Measurements from ENCODE around the gene BCR. TPM values are rescaled to one million over a fixed set of nuclear protein-coding genes. Genes with fewer than 3 reads are reported as not detected.

BCR gene
- total RNA-seq, 2 experiments from 2014 or later = 42.2 to 51.3 TPM

- ChIA-PET POLR2A (no interaction called here), CTCF (ENCODE audit: unreplicated experiment) (no interaction called here)
- no peaks in the 10 kb centered on the region for H3K9me3 ChIP-seq (ENCODE audit: low read length)
- no peaks in the 10 kb centered on the region for H3K9me2 ChIP-seq (ENCODE audit: insufficient read depth, low read length)
- H2AFZ ChIP-seq (ENCODE audit: low read length) = no peak overlapping the region
- H4K20me1 ChIP-seq (ENCODE audit: insufficient read depth, low read length) = no peaks in the 10 kb centered on the region
- no peak overlapping the region for H3K27ac ChIP-seq (ENCODE audit: low read depth, low read length, poor library complexity, severe bottlenecking)
- intact Hi-C loops (cut with micrococcal nuclease; ENCODE audit: unreplicated experiment) = loop anchor here (5.0 kb wide), 1 partner anchor 327 kb away; no protein-coding TSS in a partner anchor
- peaks cover 26% of the 10 kb centered on the region; the same call in 1 of the 2 replicates for H3K36me3 ChIP-seq (ENCODE audit: insufficient read depth, low read length)
- H3K4me2 ChIP-seq (ENCODE audit: low read length) = no peak overlapping the region
- no peak for DNase-seq (ENCODE audit: low spot score)
- no peak overlapping the region for H3K4me3 ChIP-seq (ENCODE audit: low read depth, low read length, poor library complexity, severe bottlenecking)
- peaks cover 16% of the 10 kb centered on the region for H3K4me1 ChIP-seq (ENCODE audit: insufficient read depth, low read length, poor library complexity, severe bottlenecking)
- no TSS peak for BruUV-seq (replicated peaks)
- no peak for TF ChIP-seq EZH2phosphoT487 (IDR thresholded peaks at IDR 0.05; ENCODE audit: borderline replicate concordance, low read depth, low read length)
- no peaks in the 10 kb centered on the region for H3K79me2 ChIP-seq (ENCODE audit: insufficient read depth, low read depth, low read length)
Measured at GRCh38 chr22:23283591-23284503, 103.5 kb downstream of the BCR start.

- peaks cover 26% of the 10 kb centered on the region; the same call in 1 of the 2 replicates for H3K36me3 ChIP-seq (ENCODE audit: insufficient read depth, low read length)
- CTCF ChIA-PET (ENCODE audit: unreplicated experiment) = no interaction called here
- POLR2A ChIA-PET = no interaction called here
- DNase-seq (ENCODE audit: low spot score) = no peak
- no peaks in the 10 kb centered on the region for H3K79me2 ChIP-seq (ENCODE audit: insufficient read depth, low read depth, low read length)
- peaks cover 16% of the 10 kb centered on the region for H3K4me1 ChIP-seq (ENCODE audit: insufficient read depth, low read length, poor library complexity, severe bottlenecking)
- TF ChIP-seq EZH2phosphoT487 (IDR thresholded peaks at IDR 0.05; ENCODE audit: borderline replicate concordance, low read depth, low read length) (no peak), CTCF (conservative IDR thresholded peaks at IDR 0.05; ENCODE audit: low read length) (no peak)
- H3K9me2 ChIP-seq (ENCODE audit: insufficient read depth, low read length) = no peaks in the 10 kb centered on the region
- no peak overlapping the region for H3K4me2 ChIP-seq (ENCODE audit: low read length)
- no peak overlapping the region for H3K4me3 ChIP-seq (ENCODE audit: low read depth, low read length, poor library complexity, severe bottlenecking)
- BruUV-seq (replicated peaks) = no TSS peak
- no peak overlapping the region for H3K27ac ChIP-seq (ENCODE audit: low read depth, low read length, poor library complexity, severe bottlenecking)
- H3K9me3 ChIP-seq (ENCODE audit: low read length) = no peaks in the 10 kb centered on the region
- no peaks in the 10 kb centered on the region for H4K20me1 ChIP-seq (ENCODE audit: insufficient read depth, low read length)
- no peak overlapping the region for H2AFZ ChIP-seq (ENCODE audit: low read length)
- intact Hi-C loops (cut with micrococcal nuclease; ENCODE audit: unreplicated experiment) = loop anchor here (5.0 kb wide), 1 partner anchor 327 kb away; no protein-coding TSS in a partner anchor
Measured at GRCh38 chr22:23284504-23285033, 104.3 kb downstream of the BCR start.

- Histone ChIP-seq H3K36me3 (ENCODE audit: insufficient read depth, low read length) (peaks cover 28% of the 10 kb centered on the region; the same call in 1 of the 2 replicates), H3K79me2 (ENCODE audit: insufficient read depth, low read depth, low read length) (no peaks in the 10 kb centered on the region), H4K20me1 (ENCODE audit: insufficient read depth, low read length) (no peaks in the 10 kb centered on the region), H3K9me3 (ENCODE audit: low read length) (no peaks in the 10 kb centered on the region), H3K27ac (ENCODE audit: low read depth, low read length, poor library complexity, severe bottlenecking) (no peak overlapping the region), H3K4me1 (ENCODE audit: insufficient read depth, low read length, poor library complexity, severe bottlenecking) (peaks cover 15% of the 10 kb centered on the region), H3K4me3 (ENCODE audit: low read depth, low read length, poor library complexity, severe bottlenecking) (no peak overlapping the region), H3K4me2 (ENCODE audit: low read length) (no peak overlapping the region), H3K9me2 (ENCODE audit: insufficient read depth, low read length) (no peaks in the 10 kb centered on the region), H2AFZ (ENCODE audit: low read length) (no peak overlapping the region)
- ChIA-PET CTCF (ENCODE audit: unreplicated experiment) (no interaction called here), POLR2A (no interaction called here)
- intact Hi-C loops (cut with micrococcal nuclease; ENCODE audit: unreplicated experiment) = no loop called here
- no TSS peak for BruUV-seq (replicated peaks)
- no peak for DNase-seq (ENCODE audit: low spot score)
- TF ChIP-seq EZH2phosphoT487 (IDR thresholded peaks at IDR 0.05; ENCODE audit: borderline replicate concordance, low read depth, low read length) (no peak), CTCF (conservative IDR thresholded peaks at IDR 0.05; ENCODE audit: low read length) (no peak)
Measured at GRCh38 chr22:23285236-23285635, 104.9 kb downstream of the BCR start.
